GM21447 (cell line): ENCODE results near the gene PTTG1.

Source experiments
- ATAC-seq: cut with Tn5 transposase; IDR thresholded peaks from one replicate; pipeline ENCODE4 v1.9.1; 2021; ENCODE audit not compliant: unreplicated experiment

Gene PTTG1

DNA sequence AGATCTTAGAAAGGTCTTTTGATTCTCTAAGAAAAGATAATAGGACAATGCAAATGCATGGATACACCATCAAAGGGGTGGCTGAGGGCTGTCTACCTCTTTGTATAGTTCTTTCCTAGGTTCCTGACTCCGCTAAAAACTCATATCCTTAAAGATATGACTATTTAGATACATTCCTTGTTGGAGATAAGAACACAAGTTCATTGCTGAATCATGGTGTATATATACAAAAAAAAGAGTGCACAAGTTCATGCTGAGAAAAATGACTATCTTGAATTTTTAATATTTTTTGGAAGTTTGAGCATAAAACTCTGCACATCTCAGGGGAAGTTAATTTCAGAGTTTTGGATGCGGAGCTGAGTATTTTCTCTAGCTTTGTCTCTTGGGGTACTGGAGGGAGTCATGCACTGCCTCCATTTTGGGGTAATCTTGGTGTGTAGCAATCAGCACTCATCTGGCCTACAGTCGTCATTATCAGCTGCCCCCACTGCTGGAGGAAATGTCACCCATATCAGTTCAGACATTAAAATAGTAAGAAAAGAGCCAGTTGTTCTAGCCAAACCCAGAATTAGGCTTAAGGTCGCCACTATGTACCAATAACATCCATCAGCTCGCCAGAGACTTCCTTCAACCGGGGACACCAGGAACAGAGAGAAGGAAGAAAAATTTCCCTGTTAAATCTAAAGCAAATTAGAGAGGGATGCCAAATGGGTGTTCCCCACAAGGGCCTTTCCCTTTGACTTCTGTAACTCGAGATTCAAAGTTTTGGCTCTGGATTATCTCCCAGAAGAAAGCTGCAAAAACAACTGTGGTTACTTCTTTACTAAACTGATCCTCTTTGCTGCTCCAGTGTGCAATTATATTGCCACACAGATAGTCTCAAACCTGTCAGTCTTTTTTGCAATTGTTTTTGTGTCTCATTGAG is 49.0 kb downstream of the PTTG1 start:
- ATAC-seq: no peak

DNA sequence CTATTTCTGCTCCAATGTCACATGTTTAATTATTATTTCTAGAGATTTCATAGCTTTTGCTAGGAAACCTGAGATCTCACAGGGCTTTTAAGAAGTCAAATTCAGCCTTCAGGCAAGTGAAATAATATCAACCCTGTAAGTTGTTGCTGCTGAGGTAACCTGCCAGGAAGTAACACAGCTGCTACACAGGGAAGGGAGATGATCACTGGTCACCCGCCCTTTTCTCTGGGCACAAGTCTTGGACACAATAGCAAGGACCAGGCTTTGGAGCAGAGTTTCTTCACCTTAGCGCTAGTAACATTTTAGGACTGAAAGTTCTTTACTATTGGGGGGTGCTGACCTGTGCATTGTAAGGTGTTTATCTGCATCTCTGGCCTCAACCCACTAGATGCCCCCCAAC is 50.1 kb downstream of the PTTG1 start:
- no peak for ATAC-seq

DNA sequence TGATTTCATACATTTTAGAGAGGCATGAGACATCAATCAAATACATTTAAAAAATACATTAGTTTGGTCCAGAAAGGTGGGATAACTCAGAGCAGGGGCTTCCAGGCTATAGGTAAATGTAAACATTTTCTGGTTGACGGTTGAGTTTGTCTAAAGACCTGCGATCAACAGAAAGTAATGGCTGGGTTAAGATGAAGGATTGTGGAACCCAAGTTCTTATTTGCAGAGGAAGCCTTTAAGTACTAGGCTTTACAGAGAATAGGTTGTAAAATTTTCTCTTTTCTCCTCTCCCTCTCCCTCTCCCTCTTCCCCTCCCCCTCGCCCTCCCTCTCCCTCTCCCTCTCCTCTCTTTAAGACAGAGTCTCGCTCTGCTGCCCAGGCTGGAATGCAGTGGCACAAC is 50.8 kb downstream of the PTTG1 start:
- ATAC-seq: no peak

DNA sequence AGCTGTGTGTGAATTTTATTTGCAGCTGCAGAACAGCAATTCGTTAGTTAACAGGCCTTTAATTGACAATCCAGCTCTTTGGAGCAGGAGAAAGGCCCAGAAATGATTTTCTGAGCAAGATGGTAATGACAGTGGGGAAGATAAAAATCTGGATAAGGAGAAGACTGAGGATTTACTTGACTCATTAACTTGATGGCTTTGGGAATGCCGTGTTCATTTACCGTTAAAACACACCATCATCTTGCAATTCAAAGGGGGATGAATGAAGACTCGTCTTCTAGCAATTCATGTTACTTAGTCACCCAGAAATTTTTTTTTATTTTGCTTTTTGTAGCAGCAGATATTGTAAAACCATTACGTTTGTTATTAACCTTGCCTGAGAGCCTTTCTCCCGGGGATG is 52.0 kb downstream of the PTTG1 start:
- no peak for ATAC-seq

DNA sequence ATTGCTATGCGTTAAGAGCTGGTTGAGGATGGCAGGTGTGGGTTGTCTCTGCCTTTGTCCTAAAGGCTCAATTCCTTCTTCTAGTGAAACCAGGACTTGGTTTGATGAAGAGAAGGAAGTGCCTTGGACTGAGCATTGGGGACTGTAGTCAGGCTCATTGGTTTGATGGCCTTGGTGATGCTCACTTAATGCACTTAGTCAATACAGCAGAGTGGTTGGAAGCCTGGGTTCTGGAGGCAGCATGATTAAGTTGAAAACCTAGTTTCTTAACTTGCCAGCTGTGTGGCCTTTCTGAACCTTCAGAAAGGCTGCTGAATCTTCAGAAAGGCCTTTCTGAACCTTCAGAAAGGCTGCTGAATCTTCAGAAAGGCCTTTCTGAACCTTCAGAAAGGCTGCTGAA is 52.4 kb downstream of the PTTG1 start:
- no peak for ATAC-seq

DNA sequence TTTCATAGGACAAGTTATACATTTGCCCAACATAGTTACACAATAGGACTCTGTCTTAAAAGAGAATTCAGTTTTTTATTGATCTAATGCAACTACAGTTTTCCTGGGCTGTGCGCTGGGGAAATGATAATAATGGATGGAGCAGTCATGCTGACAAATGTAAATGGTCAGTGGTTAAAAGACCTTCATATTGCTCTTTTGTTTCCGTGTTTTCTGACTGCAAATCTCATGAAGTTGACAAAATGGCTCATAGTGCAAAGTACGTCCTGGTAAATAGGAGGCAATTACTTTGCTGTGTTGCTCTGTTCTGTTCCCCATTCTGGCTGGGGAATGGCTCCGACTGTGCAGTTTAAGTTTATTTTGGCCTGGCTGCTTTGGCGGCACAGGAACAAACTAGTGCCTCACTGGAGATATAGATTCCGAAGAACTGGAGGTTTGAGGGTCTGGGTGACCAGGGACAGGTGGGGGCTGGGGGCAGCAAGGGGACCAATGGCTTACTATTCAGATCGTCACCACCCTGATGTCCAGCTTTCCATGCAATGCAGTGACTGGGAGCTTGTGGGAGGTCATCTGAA is 54.3 kb downstream of the PTTG1 start:
- ATAC-seq: no peak

DNA sequence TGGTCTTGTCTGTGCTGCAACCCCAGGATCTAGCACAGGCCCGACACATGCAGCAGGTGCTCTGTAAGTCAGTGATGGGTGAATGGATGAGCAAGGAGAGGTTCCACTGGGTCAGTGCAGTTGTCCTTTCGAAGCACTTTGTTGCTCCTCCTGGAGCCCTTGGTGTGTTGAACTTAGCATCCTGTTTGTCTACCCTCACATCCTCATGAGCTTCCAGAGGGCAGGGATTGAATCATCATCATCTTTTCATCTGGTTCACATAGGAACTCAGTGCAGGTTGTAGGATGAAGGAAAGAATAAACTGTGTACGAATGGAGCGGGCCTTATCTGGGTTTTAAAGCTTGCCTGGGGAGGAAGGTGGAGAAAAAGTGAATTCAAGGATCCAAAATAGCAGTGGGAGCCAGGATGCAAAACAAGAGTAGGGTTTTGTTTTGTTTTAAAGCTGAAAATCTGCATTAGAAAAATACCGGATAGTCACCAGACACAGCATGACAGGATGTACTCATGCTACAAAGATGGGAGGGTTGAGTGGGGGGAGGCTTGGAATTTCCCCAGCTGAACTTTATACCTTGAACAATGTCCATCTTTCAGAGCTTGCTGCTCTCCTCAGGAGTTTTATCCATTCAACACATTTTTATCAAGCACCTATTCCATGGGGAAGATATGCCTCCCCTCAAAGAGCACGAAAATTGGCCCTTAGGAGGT is 55.8 kb downstream of the PTTG1 start:
- no peak for ATAC-seq

DNA sequence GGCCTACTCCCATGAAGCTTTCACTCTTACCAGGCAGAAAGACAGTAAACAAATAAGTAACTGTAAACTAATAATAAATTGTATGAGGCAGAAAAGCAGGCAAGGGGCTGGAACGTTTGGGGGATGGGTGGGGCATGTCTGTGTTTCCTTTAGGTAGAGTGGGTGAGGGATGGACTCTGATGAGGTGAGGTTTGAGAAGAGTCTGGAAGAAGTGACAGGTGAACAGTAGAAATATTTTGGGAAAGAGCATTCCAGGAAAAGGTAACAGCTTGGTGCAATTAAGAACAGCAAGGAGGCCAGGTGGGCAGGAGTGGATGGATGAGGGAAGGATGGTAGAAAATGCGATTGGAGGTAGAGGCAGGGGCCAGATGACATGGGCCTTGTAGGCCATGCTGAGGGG is 56.5 kb downstream of the PTTG1 start:
- no peak for ATAC-seq
